Neural cell (in vitro differentiated cells): ENCODE measurements around the gene POLR1G. TPM values are rescaled to one million over a fixed set of nuclear protein-coding genes. Genes with fewer than 3 reads are reported as not detected.

Source experiments
- H2AFZ ChIP-seq: fragments of 200-600, 300-800 bp; sonication (generic), shearing (Covaris generic); 2 replicates; pipeline ENCODE4 v1.6.0; 2014; ENCODE audit warnings: low read depth, mild to moderate bottlenecking, antibody characterized with exemption, low read length, moderate library complexity
- H3F3A ChIP-seq: fragments of 200-600 bp; shearing (Covaris generic); 2 replicates; pipeline ENCODE4 v1.6.1; 2016; ENCODE audit warnings: mild to moderate bottlenecking, moderate library complexity, mixed read lengths, antibody characterized with exemption, low read length; ENCODE audit not compliant: insufficient read depth, poor library complexity, severe bottlenecking
- H3K27ac ChIP-seq: fragments of 200-600, 300-800 bp; sonication (generic), shearing (Covaris generic); 2 replicates; pipeline ENCODE4 v1.5.1; 2014; ENCODE audit warnings: mild to moderate bottlenecking, low read length, moderate library complexity
- H3K27me3 ChIP-seq: fragments of 300-800, 200-600 bp; sonication (generic), shearing (Covaris generic); 2 replicates; pipeline ENCODE4 v1.6.0; 2014; ENCODE audit warnings: mild to moderate bottlenecking, low read depth, low read length, moderate library complexity; ENCODE audit not compliant: insufficient read depth
- H3K36me3 ChIP-seq: fragments of 300-800, 200-600 bp; sonication (generic), shearing (Covaris generic); 2 replicates; pipeline ENCODE4 v1.5.1; 2014; ENCODE audit warnings: mild to moderate bottlenecking, antibody characterized with exemption, low read length, moderate library complexity; ENCODE audit not compliant: insufficient read depth
- H3K4me2 ChIP-seq: fragments of 300-800, 200-600 bp; sonication (generic), shearing (Covaris generic); 2 replicates; pipeline ENCODE4 v1.6.0; 2014; ENCODE audit warnings: mild to moderate bottlenecking, low read length
- H3K4me3 ChIP-seq: fragments of 300-800, 200-600 bp; sonication (generic), shearing (Covaris generic); 2 replicates; pipeline ENCODE4 v1.5.1; 2014; ENCODE audit warnings: mild to moderate bottlenecking, low read length, moderate library complexity
- H3K79me2 ChIP-seq: fragments of 200-600 bp; shearing (Covaris generic); replicated peaks from 2 replicates; pipeline ENCODE4 v1.6.0; 2014; ENCODE audit warnings: mild to moderate bottlenecking, low read length, moderate library complexity; ENCODE audit not compliant: insufficient read depth
- H3K9ac ChIP-seq: fragments of 300-800, 200-600 bp; sonication (generic), shearing (Covaris generic); 2 replicates; pipeline ENCODE4 v1.6.1; 2016; ENCODE audit warnings: mild to moderate bottlenecking, low read length, mixed read lengths
- H3K9me2 ChIP-seq: fragments of 200-600 bp; shearing (Covaris generic); 2 replicates; pipeline ENCODE4 v1.6.1; 2016; ENCODE audit warnings: mild to moderate bottlenecking, low read length, mixed read lengths; ENCODE audit not compliant: insufficient read depth
- H3K9me3 ChIP-seq: fragments of 200-600, 300-800 bp; sonication (generic), shearing (Covaris generic); 2 replicates; pipeline ENCODE4 v1.6.1; 2016; ENCODE audit warnings: mild to moderate bottlenecking, mixed run types, low read length, moderate library complexity, mixed read lengths
- H4K20me1 ChIP-seq: fragments of 200-600 bp; shearing (Covaris generic); 2 replicates; pipeline ENCODE4 v1.6.1; 2016; ENCODE audit warnings: mild to moderate bottlenecking, mixed run types; ENCODE audit not compliant: insufficient read depth
- CTCF ChIP-seq: fragments of 450-650 bp; IDR thresholded peaks from 2 replicates; pipeline ENCODE4 v1.5.1; 2014; ENCODE audit warnings: antibody characterized with exemption, mild to moderate bottlenecking, moderate library complexity; ENCODE audit not compliant: poor library complexity, severe bottlenecking
- EP300 ChIP-seq: fragments of 450-650 bp; conservative IDR thresholded peaks from 2 replicates; pipeline ENCODE4 v1.6.1; 2014; ENCODE audit warnings: antibody characterized with exemption, mild to moderate bottlenecking, moderate library complexity; ENCODE audit not compliant: poor library complexity, severe bottlenecking
- EZH2 ChIP-seq: fragments of 200-600, 300-800 bp; shearing (Covaris generic), sonication (generic); IDR thresholded peaks from 2 replicates; pipeline ENCODE4 v1.6.1; 2014; ENCODE audit warnings: antibody characterized with exemption, low read length, borderline replicate concordance, mild to moderate bottlenecking; ENCODE audit not compliant: insufficient read depth, poor library complexity, severe bottlenecking
- MXI1 ChIP-seq: fragments of 450-650 bp; conservative IDR thresholded peaks from 2 replicates; pipeline ENCODE4 v1.6.1; 2014; ENCODE audit warnings: antibody characterized with exemption, mild to moderate bottlenecking; ENCODE audit not compliant: poor library complexity, severe bottlenecking
- POLR2AphosphoS5 ChIP-seq: IDR thresholded peaks from 2 replicates; pipeline ENCODE4 v1.6.1; 2012
- RAD21 ChIP-seq: fragments of 450-650 bp; conservative IDR thresholded peaks from 2 replicates; pipeline ENCODE4 v1.6.1; 2014; ENCODE audit warnings: antibody characterized with exemption, mild to moderate bottlenecking, moderate library complexity
- REST ChIP-seq: IDR thresholded peaks from 2 replicates; pipeline ENCODE4 v1.6.1; 2012; ENCODE audit warnings: borderline replicate concordance
- SMC3 ChIP-seq: fragments of 450-650 bp; conservative IDR thresholded peaks from 2 replicates; pipeline ENCODE4 v1.6.1; 2014; ENCODE audit warnings: antibody characterized with exemption, mild to moderate bottlenecking, moderate library complexity; ENCODE audit not compliant: poor library complexity
- TAF1 ChIP-seq: IDR thresholded peaks from 2 replicates; pipeline ENCODE4 v1.6.1; 2012; ENCODE audit warnings: low read depth
- polyA plus RNA-seq: library from polyadenylated mRNA; depleted of rRNA; stranded (reverse); fragments of >200 nt; gene quantifications from 2 replicates; pipeline ENCODE4 v1.2.3, GENCODE V29; 2014

The POLR1G gene
- polyA plus RNA-seq, 1 donor from 2014 or later, result 2.4 TPM

GRCh38 chr19:45402298-45403061, 4.0 kb upstream of the POLR1G start:
- Histone ChIP-seq H3K9me3 (no peaks in the 10 kb centered on the region), H3K4me3 (no peak overlapping the region), H2AFZ (no peak overlapping the region), H3K27ac (no peak overlapping the region), H3F3A (no peaks in the 10 kb centered on the region), H4K20me1 (no peaks in the 10 kb centered on the region), H3K4me2 (no peak overlapping the region), H3K9ac (no peak overlapping the region), H3K79me2 (no peaks in the 10 kb centered on the region), H3K27me3 (peaks cover 56% of the 10 kb centered on the region), H3K9me2 (no peaks in the 10 kb centered on the region), H3K36me3 (no peaks in the 10 kb centered on the region)
- TF ChIP-seq RAD21 (no peak), EP300 (no peak), POLR2AphosphoS5 (no peak), REST (no peak), TAF1 (no peak), EZH2 (no peak), SMC3 (no peak), MXI1 (no peak), CTCF (no peak)

- Histone ChIP-seq H3F3A (no peaks in the 10 kb centered on the region), H2AFZ (no peak overlapping the region), H3K9me2 (no peaks in the 10 kb centered on the region), H4K20me1 (no peaks in the 10 kb centered on the region), H3K9ac (no peak overlapping the region), H3K36me3 (no peaks in the 10 kb centered on the region), H3K27me3 (peaks cover 48% of the 10 kb centered on the region), H3K79me2 (no peaks in the 10 kb centered on the region), H3K9me3 (no peaks in the 10 kb centered on the region), H3K4me3 (no peak overlapping the region), H3K4me2 (no peak overlapping the region), H3K27ac (no peak overlapping the region)
- TF ChIP-seq MXI1, result no peak
- no peak for TF ChIP-seq REST
- no peak for TF ChIP-seq POLR2AphosphoS5
- TF ChIP-seq TAF1, result no peak
- no peak for TF ChIP-seq CTCF
- TF ChIP-seq RAD21, result no peak
- TF ChIP-seq EZH2, result no peak
- no peak for TF ChIP-seq SMC3
These were observed 3.2 kb upstream of the POLR1G start for GRCh38 chr19:45403272-45403671.
